Prostate gland (tissue), 2 donors: ENCODE data around the gene GMPR. TPM values are rescaled to one million over a fixed set of nuclear protein-coding genes. Genes with fewer than 3 reads are reported as not detected.
A peak's percentile ranks its signal among the peaks of the same experiment; 100 is the strongest.

ENCODE experiments used
- DNase-seq: peaks from one replicate; pipeline ENCODE4 v3.0.0-alpha.2; 2019; ENCODE audit warnings: low spot score
- H3K27ac ChIP-seq, 2 donors: fragments of 200-600 bp; sonication (generic); 2 replicates each; pipeline ENCODE4 v1.5.1; 2017 to 2019
- H3K27me3 ChIP-seq: fragments of 200-600 bp; sonication (generic); replicated peaks from 2 replicates; pipeline ENCODE4 v1.5.1; 2019; ENCODE audit not compliant: insufficient read depth
- H3K36me3 ChIP-seq, 2 donors: fragments of 200-600 bp; sonication (generic); 1 replicate in 1 of 2; 2 replicates in 1 of 2; pipeline versions ENCODE4 v1.5.1 to v1.8.1; 2017 to 2019
- H3K4me1 ChIP-seq: fragments of 200-600 bp; sonication (generic); replicated peaks from 2 replicates; pipeline ENCODE4 v1.5.1; 2019
- H3K4me3 ChIP-seq, 2 donors: fragments of 200-600 bp; sonication (generic); 2 replicates each; pipeline ENCODE4 v1.5.1; 2017 to 2019
- H3K9me3 ChIP-seq: fragments of 200-600 bp; sonication (generic); 2 replicates; pipeline ENCODE4 v1.5.1; 2017
- CTCF ChIP-seq, 4 experiments: fragments of 200-600 bp in 2 of 4; fragments of 450-650 bp in 2 of 4; sonication (generic) in 2 of 4; IDR thresholded peaks; 1 replicate in 3 of 4; 2 replicates in 1 of 4; pipeline ENCODE4 v1.5.1; 2016 to 2019; ENCODE audit warnings: antibody characterized with exemption in 4 of 4, mild to moderate bottlenecking in 2 of 4, moderate library complexity in 2 of 4
- POLR2A ChIP-seq: fragments of 450-650 bp; IDR thresholded peaks from one replicate; pipeline ENCODE4 v1.6.1; 2016; ENCODE audit warnings: antibody characterized with exemption, mild to moderate bottlenecking
- POLR2AphosphoS5 ChIP-seq: sonication (generic); formaldehyde crosslinking; IDR thresholded peaks from one replicate; pipeline ENCODE4 v1.6.1; 2017; ENCODE audit warnings: antibody characterized with exemption
- WGBS: methylation state at CpG from one replicate; pipeline ENCODE4 v1.1.5; 2018; 5-methylcytosine and 5-hydroxymethylcytosine counted together
- intact Hi-C: fragments of 100-400 bp; cut with DNase I; formaldehyde crosslinking; loops from one replicate; pipeline ENCODE4 v1.14.2; 2022
- total RNA-seq, 2 donors: library from RNA; depleted of rRNA; stranded (reverse); fragments of >200 nt; gene quantifications; one replicate each; pipeline ENCODE4 v1.1.0, GENCODE V29; 2016

The GMPR gene
- total RNA-seq = 100 to 1,000 TPM; 228 to 266 TPM

GRCh38 chr6:16238057-16238962 lies at the start of gene GMPR:
GMPR (plus strand) TSS chr6:16238587; CDS start chr6:16238694, 107 bp downstream.
- TF ChIP-seq CTCF (IDR thresholded peaks at IDR 0.05) = peak in 1 of 4 experiments; percentile 16
- peak; percentile 50 for TF ChIP-seq POLR2AphosphoS5
- TF ChIP-seq POLR2A = peak; percentile 59
- Histone ChIP-seq H3K4me3 (peak within 1 kb of the TSS; percentile 53 to 55), H3K9me3 (no peaks in the 10 kb centered on the region), H3K4me1 (peaks cover 10% of the 10 kb centered on the region), H3K27me3 (no peaks in the 10 kb centered on the region), H3K27ac (peak within 1 kb of the TSS; percentile 83 to 86), H3K36me3 (no peaks in the 10 kb centered on the region)
- WGBS = 11% methylated on average over 63 of the region's 84 CpGs
- intact Hi-C loops = loop anchor here (2.0 kb wide), 1 partner anchor 38 kb away; no protein-coding TSS in a partner anchor
- DNase-seq = peak; percentile 79

- Histone ChIP-seq H3K4me3 (no peak overlapping the region), H3K27ac (no peak overlapping the region), H3K9me3 (no peaks in the 10 kb centered on the region), H3K36me3 (no peaks in the 10 kb centered on the region), H3K27me3 (no peaks in the 10 kb centered on the region), H3K4me1 (no peaks in the 10 kb centered on the region)
- 72% methylated on average over 1 of the region's 1 CpG for WGBS
- intact Hi-C loops = no loop called here
- TF ChIP-seq CTCF (IDR thresholded peaks at IDR 0.05) = no peak
- no peak for TF ChIP-seq POLR2A
- TF ChIP-seq POLR2AphosphoS5 = no peak
- no peak for DNase-seq
Observed at GRCh38 chr6:16190214-16190613, 48.2 kb upstream of the GMPR start.

GRCh38 chr6:16196260-16196983 lies 42.0 kb upstream of the GMPR start:
- DNase-seq = no peak
- intact Hi-C loops = no loop called here
- Histone ChIP-seq H3K4me1 (peaks cover 5% of the 10 kb centered on the region), H3K27me3 (no peaks in the 10 kb centered on the region), H3K9me3 (no peaks in the 10 kb centered on the region), H3K4me3 (no peak overlapping the region), H3K36me3 (no peaks in the 10 kb centered on the region), H3K27ac (no peak overlapping the region)
- TF ChIP-seq CTCF (IDR thresholded peaks at IDR 0.05) (no peak), POLR2AphosphoS5 (no peak), POLR2A (no peak)
- WGBS = 63% methylated on average over 14 of the region's 14 CpGs

- intact Hi-C loops = no loop called here
- 43% methylated on average over 17 of the region's 19 CpGs for WGBS
- no peaks in the 10 kb centered on the region for H3K27me3 ChIP-seq
- no peaks in the 10 kb centered on the region for H3K9me3 ChIP-seq
- peaks cover 5% of the 10 kb centered on the region for H3K4me1 ChIP-seq
- TF ChIP-seq POLR2A (no peak), POLR2AphosphoS5 (no peak), CTCF (IDR thresholded peaks at IDR 0.05) (no peak)
- no peaks in the 10 kb centered on the region for H3K36me3 ChIP-seq
- peak overlapping the region in 1 of 2 donors; percentile 3 for H3K4me3 ChIP-seq
- H3K27ac ChIP-seq = no peak overlapping the region
- no peak for DNase-seq
Observed at GRCh38 chr6:16196984-16197546, 41.3 kb upstream of the GMPR start.
